Islet of Langerhans (tissue), 1 donor: ENCODE measurements around the gene PRKCZ.

Source experiments
- FAIRE-seq: peaks from one replicate; lab custom pipeline; 2011; peaks lifted over from hg19 to GRCh38; lab: Jason Lieb, UNC

The PRKCZ gene

DNA sequence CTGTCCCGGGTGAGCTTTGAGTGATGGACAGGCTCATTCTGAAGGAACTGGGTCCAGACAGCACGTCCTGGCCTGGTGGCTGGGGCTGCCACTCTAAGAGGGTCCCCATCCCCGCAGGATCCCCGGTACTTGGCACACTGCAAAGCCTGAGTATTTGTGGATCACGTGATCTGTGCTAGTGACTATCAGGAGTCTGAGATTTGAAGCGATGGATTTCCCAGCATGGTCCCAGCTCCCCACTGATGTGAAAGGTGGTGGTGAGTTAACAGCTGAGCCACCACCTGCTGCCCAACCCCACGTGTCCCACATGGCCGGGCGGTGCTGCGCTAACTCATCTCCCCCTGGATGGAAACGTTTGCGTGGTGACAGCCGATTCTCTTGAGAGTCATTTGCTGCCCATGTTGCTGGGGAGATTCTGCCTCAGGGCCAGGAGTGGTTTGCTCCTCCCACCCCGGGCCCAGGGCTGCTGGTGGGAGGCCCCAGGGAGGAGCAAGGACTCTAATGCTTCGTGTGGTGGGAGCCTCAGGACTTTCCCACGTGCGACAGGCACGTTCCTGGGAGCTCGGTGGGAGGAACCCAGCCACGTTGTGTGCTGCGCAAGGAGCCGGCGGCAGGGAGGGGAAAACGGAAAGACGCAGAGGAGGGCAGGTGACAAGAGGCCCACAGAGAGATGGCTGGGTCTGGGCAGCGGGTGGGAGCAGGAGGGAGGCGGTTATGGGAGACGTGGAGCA is 129.2 kb downstream of the PRKCZ start:
- no peak for FAIRE-seq

DNA sequence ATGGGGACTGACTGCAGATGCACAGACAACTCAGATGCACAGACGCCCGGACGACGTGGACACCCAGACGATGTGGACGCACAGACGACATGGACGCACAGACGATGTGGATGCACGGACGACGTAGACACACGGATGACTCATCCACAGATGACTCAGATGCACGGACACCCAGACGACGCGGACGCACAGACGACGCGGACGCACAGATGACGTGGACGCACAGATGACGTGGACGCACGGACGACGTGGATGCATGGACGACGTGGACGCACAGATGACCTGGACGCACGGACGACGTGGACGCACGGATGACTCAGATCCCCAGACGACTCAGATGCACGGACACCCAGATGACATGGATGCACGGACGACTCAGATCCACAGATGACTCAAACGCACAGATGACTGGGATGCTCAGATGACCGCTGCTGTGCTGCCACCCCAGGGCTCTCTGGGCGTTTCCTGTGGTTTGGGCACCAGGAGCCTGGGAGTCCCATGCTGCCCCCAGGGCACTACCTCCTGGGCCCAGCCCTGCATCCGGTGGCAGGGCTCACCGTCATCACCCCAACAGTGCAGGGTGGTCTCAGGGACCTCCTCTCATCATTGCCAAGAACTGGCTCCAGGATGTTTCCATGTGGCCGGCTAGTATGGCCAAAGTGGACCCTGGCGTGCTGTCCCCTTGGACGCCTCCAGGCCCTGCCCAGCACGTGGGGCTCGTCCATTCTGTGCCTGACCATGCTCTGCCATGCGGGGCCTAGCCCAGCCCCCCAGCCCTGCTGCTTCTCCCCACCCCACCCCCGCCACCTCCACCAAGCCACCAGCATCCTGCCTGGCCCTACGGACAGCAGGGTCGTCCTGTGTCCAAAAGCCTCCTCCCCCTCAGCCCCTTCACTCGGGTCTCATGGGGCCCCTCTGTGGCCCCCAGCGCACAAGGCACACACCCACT is 130.4 kb downstream of the PRKCZ start:
- no peak for FAIRE-seq

DNA sequence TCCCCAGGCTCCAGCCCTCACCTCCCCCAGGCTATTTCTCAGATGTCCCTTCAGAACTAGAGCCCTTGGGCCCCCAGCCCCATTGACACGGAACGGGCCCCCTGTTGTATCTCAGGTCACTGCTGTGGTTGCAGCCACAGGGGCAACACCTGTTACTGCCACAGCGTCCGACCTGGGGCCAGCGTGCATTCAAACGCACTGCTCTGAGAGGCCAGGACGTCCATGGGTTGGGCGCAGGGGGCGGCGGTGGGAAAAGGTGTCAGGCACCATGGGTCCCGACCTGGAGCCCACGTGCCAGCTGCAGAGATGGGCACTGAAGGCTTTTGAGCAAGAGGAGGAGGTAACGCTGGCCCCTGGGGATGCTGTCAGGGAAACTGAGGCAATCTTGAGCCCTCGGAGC is 131.1 kb downstream of the PRKCZ start:
- FAIRE-seq: no peak

DNA sequence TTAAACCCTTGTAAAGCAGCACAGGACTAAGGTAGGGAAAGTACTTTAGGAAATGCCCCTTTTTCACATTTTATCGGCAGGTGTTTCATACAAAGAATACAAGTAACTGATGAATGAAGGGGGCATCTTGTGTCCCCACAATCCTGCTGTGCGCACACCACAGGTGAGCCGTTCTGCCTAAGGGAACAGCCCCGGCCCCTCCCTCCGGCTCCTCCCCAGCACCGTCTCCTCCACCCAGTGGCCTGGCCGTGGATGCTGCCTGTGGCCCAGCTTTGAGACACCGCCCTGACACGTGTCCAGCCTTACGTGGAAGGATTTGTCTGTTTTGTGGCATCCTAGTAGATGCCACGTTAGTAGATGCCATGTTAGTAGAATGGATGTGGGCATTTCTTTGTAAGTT is 131.5 kb downstream of the PRKCZ start:
- FAIRE-seq: no peak

DNA sequence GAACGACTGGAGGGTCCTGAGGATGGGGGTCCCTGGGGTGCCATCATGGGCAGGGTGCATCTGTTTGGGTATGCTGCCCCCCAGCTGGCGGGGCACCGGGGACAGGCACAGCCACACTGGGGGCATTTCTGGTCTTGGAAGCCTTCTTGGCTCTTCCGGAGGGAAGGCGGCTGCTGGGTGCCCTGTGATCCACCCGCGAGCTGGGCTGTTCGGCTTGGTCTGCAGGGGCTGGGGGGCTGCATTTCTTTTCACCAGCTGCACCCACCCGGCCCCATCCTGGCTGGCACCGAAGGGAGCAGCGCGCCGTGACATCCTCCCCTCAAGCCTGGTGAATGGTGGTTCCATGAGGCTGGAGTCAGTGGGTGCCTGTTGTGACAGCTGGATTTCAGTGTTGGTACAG is 132.2 kb downstream of the PRKCZ start:
- FAIRE-seq: no peak

DNA sequence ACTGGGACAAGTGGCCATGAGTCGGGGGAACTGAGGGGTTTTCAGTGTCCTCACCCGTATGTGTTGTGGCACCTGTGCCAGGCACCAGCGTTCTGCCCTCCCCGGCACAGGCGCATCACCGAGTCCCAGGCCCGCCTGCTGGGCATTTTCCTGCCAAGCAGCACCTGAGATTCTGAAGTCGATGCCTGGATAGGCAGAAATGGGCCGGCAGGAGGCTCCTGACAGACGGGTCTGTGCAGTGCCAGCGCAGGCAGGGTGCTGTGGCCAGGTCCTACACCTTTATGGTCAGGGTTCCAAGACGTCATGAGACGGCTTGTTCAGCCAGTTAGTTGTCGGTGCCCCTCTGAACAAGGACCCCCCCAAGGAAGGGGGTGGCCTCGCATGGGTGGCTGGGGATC is 133.7 kb downstream of the PRKCZ start:
- no peak for FAIRE-seq

DNA sequence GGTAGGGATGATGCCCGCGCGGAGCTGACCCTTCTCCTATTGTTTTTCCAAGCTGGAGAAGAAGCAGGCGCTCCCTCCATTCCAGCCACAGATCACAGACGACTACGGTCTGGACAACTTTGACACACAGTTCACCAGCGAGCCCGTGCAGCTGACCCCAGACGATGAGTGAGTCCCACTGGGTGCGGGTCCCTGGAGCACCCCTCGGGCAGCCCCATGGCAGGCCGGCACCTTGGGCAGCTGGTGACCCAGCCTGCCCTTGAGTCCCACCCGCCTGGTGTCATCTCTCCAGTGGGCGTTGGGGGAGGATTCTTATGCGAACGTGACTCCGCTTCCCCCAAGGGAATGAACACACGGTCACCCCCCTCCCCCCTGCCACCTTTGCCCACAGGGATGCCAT is 134.3 kb downstream of the PRKCZ start:
- no peak for FAIRE-seq

DNA sequence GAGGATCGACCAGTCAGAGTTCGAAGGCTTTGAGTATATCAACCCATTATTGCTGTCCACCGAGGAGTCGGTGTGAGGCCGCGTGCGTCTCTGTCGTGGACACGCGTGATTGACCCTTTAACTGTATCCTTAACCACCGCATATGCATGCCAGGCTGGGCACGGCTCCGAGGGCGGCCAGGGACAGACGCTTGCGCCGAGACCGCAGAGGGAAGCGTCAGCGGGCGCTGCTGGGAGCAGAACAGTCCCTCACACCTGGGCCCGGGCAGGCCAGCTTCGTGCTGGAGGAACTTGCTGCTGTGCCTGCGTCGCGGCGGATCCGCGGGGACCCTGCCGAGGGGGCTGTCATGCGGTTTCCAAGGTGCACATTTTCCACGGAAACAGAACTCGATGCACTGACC is 134.7 kb downstream of the PRKCZ start:
- no peak for FAIRE-seq

DNA sequence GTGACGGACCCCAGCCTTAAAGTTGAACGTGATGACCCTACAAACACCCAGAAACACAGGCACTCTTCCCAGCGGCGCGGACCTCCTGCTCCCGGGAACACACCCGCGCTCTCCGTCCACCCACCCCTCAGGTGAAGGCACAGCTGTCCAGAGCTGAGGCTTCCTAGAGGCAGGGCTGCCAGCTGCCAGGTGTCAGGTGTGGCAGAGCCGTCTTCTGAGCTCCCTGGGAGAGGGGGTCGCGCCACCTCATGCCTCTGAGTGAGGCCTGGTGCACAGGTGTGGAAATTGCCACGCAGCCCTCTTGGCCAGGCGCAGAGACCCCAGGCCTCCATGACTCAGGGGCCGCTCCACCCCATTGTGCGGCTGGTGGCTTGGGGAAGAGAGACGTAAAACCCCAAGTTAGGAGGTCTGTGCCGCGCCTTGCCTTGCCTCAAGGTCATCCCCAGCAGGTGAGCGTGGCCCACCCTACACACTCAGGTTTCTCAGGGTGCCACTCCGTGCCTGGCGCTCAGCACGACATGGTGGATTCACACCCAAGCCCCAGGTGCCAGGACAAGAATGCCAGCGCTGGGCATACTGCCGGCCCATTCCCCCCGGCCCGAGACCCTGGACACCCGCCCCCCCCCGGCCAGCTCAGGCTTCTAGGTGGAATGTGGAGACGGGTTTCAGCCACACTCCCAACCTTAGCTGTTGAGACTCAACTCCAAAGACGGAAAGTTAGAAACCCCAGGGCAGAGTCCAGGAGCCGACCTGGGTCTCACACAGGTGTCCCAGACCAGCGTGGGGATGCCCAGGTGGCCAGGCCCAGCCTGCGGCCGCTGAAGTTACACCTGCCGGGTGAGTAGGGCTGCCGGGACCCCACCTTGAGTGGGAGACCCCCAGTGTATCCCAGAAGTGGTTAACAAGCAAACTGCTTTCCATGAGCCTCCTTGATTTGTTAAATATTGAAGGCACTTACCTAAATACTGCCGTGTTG is 136.0 kb downstream of the PRKCZ start:
- FAIRE-seq: no peak

DNA sequence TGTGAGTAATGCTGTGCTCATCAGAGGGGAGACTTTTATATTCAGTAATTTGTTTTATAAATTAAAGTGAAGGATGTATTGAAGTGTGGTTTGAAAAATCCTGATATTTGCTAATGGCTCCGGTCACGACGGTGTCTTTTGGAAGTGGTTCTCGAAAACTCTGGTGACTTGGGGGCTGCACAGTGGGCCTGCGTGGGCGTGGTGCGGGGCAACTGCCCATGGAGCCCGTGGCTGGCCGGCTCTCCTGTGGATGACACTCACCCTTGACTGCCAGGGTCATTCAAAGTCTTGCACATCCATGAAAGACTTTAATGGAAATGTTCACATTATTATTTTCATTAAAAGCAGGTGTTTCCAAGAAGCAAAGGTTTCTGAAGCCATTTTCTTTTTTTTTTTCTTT is 136.7 kb downstream of the PRKCZ start:
- FAIRE-seq: no peak

DNA sequence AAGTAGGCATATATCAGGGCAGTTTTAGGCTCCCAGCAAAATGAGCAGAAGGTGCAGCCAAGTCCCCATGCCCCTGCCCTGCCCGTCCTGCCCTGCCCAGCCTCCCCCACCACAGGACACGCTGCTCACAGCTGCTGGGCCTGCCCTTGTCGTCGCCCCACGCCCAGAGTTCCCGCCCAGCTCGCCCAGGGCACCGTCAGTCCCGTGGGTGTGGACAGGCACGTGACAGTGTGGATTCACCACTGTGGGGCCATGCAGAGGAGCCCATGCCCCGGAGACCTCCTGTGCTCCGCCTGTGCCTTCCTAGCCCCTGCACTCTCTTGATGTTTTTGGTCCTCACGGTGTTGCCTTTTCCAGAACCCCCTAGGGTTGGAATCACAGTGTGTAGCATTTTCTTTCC is 137.4 kb downstream of the PRKCZ start:
- no peak for FAIRE-seq

DNA sequence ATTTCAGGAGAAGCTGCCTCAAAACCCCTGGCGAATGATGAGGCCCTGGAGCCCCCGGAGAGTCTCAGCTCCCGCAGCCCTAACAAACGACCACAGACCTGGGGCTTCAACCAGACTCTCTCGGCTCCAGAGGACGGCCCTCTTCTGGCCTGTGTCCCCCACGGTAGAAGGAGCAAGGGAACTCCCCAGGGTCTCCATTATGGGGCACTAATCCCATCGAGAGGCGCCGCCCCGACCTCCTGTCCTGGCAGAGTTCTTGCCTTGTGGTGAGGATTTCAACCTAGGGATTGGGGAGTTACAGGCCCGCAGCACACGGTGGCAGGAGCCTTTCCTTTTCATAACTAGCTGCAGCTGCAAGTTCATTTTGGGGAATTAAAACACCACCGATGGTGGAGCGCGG is 138.1 kb downstream of the PRKCZ start:
- no peak for FAIRE-seq

DNA sequence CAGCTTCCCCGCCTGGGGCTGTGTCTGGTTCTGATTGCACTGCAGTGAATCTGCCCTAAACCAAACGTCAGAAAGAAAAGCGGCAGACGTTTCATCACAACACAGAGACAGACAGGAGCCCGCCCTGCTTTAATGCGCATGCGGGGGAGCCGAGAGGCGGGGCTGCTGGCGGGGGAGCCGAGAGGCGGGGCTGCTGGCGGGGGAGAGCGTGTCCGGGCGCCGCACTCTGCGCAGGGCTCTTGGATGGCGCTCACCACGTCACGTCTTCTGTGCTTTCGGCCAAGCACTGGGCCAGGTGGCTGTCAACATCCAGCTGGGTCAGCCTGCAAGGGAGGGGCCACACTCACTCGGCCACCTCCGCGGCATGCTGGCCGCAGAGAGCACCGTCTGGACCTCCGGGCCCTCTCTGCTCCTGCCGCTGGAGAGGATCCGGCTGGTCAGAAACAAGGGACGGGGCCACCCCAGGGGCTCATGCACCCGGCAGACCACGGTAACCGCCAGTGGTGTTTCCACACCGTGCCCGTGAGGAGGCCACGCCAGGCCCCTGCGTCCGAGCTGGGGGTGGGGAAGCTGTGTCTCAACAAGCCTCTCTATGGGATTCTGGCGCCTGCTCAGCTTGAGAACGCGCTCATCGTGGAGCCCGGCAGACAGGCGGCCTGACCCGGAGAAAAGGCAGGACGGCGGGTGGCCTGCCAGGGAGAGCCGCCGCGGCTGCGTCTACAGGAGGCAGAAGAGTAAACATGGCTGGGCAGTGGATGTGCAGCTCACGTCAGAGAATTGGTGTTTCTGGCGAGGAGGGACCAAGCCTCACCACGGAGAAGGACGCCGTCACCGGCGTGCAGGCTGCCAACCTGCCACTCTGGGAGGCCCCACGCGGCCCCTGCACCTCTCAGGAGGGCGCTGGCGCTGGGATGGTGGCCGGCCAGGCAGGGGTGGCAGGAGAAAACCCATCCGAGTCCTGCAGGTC is 139.5 kb downstream of the PRKCZ start:
- peak; percentile 87 for FAIRE-seq

DNA sequence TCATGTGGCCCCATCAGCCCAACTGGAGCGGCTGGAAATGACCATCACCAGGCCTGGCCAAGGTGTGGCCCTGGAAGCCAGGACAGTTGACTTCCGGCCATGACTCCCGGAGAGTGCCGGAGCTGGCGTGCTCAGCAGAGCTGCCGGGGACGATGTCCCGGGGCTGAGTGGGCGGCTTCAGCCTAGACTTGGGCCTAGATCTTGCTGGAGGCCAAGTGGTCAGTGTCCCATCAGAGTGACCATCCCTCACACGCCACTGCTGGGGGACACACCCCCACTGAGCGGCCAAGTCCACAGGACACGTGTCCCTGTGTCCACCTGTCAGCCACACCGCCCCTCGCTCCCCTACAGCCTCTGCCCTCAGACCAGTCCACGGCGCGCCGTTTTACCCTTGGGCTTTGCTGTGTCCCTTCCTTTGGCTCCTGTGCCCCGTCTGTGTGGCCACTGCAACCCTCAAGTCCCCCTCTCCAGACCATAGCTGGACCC is 140.3 kb downstream of the PRKCZ start:
- no peak for FAIRE-seq

DNA sequence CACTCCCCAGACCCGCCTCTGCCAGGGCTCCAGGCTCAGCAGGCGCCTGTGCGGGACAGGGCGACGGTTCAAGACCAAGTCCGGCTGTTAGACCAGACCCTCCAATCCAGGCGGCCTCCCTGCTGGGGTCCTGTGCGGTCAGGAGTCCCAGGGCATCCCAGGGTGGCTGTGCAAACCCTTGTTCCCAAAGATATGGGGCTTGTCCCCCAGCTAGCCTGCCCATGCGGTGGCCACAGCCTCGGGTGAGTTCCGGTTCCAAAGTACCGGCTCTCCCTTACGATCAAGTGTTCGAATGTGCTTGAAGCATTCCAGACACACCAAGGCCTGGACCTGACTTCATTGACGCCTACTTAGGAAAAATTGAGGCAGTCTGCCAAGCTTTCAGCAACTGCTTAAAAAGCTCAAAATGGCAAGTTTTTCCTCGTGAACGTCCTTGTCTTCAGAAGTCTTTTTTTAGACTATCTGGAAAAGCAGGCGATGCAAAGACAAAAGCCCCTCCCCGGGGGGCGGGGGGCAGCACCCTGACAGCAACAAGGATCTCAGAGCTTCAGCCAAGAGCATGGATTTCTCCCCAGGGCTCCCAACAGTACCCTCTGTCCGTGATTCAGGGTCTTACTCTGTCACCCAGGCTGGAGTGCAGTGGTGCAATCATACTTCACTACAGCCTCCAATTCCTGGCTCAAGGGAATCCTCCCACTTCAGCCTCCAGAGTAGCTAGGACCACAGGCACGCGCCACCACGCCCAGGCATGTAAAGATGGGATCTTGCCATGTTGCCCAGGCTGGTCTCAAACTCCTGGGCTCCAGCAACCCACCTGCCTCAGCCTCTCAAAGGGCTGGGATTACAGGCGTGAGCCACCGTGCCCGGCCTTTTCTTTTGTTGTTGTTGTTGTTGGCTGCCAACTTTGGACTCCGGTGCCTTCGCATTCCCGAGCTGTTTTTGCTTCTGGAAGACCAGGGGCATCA is 142.1 kb downstream of the PRKCZ start:
- FAIRE-seq: no peak

DNA sequence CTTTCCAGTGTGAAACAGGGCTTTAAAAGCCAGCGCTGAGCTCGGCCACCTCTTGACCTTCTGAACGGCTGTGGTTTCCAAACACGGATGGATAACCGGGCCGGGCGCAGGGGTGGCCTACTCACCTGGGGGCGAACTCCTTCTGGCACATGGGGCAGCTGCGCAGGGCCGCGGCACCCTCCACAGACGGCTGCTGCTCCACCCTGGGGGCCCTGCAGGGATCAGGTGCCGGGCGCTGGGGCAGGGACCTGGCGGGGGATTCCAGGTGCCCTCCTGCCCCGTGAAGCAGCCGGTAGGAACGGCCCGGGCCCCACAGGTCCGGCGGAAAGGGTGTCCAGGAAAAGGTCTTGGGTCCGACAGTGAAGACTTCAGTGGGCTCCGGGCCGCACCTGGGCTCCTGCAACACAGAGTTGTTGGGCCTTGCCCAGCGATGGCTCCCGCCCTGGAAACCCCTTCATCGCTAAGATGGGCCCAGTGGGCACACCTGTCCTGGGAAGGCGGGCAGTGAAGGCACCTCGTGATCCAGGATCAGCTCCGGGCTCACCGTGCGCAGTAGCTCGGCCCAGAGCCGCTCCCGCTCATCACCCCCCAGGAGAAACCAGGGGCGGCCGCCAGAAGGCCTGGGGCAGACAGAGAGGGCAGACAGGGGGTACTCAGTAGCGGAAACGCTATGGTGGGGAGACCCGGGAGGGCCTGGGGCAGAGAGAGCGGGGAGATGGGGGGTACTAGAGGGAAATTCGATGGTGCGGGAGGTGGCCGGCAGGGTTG is 143.5 kb downstream of the PRKCZ start:
- no peak for FAIRE-seq

DNA sequence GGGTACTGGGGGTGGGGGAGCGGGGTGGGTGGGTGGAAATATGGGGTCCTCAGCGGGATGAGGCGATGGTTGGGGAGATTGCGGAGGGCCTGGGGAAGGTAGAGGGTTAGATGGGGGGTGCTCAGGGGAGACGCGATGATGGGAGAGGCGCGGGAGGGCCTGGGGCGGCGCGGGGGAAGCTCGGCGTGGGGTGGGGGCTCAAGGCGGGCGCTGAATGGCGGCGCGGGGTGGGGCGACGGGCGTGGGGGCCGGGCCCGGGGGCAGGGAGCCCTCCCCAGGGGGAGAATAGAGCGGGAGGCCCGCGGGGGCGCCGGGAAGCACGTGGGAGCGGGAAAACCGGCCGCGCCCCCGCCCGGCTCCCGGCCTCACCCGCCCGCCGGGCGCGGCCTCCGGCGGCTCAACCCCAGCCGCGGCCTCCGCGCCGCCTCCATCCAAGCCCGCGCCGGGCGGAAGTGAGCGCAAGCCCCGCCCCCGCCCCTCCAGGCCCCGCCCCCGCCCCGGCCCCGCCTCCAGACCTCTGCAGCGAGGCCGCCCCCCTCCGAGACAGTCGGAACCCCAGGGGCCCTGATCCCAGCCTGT is 144.2 kb downstream of the PRKCZ start, which contains the start of gene FAAP20:
Gene FAAP20, minus strand, starts transcription at position 454 of the 579 bp plus-strand sequence. Its CDS starts 23 bp downstream, at position 431.
- FAIRE-seq: no peak

DNA sequence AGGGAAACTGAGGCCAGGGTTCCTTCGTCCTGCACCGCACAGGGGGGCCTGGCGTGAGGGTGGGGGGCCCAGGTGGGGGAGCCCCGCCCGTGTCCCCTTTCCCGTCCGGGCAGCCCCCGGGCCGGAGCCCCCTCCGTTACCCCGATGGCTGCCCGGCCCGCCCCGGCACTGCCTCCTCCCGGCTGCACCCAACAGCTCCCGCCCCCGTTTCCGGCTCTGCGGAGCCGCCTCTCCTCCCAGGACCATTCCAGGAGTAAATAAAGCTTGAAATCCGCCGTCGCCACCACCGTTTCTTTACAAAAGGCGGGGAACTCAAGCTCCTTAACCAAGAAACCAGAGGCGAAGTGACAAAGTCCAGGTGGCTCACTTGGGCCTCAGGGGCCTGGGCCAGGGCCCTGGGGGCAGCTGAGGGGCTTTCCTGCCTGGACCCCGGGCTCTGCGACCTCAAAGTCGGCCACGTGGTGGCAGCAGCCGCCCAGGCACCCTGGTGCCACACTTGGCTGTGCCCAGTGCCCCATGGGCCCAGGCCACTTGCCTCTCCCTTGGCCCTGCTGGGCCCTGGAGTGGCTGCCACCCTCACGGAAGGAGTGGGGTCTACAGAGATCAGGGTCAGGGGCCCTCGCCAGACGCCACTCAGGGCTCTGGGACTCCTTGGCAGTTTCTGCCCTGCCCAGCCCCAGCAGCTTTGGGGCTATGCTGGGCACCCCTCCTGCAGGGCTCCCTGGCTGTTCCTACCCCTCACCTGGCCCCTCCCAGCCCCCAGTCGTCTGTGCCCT is 144.9 kb downstream of the PRKCZ start:
- FAIRE-seq: no peak
